ENCODE data around the gene CYSLTR1.

- TF ChIP-seq CTCF (conservative IDR thresholded peaks at IDR 0.05) (no peak), EZH2 (IDR thresholded peaks at IDR 0.05; ENCODE audit: low read depth) (no peak)
Measured at GRCh38 chrX:78237127-78237526, 90.3 kb downstream of the CYSLTR1 start.

Data from PC-9 (cell line).